ENCODE results near the gene KRTCAP3. TPM values are rescaled to one million over a fixed set of nuclear protein-coding genes. Genes with fewer than 3 reads are reported as not detected.

The KRTCAP3 gene
- total and polyA plus RNA-seq, 9 of the 15 experiments (the other 6 are each of a cell fraction or from before 2014, with no cell fraction given), result 0.24 to 1.4 (median 0.73) TPM

- TF ChIP-seq CTCF (IDR thresholded peaks at IDR 0.05 in 2 of 3, conservative IDR thresholded peaks at IDR 0.05 in 1 of 3; ENCODE audit: insufficient read depth in 2 of 3, low read depth in 1 of 3, low read length in 3 of 3) (peak in 1 of 3 experiments; percentile 9; a peak in 1 of 6 replicates), NCOA6 (IDR thresholded peaks at IDR 0.05) (no peak; the same call in 1 of the 2 replicates), CTCFL (IDR thresholded peaks at IDR 0.05; ENCODE audit: borderline replicate concordance, insufficient read depth, low read depth, low read length, poor library complexity, severe bottlenecking) (no peak), ZBTB49 (CRISPR knock-in tag; IDR thresholded peaks at IDR 0.05; ENCODE audit: borderline replicate concordance) (no peak), MAFF (IDR thresholded peaks at IDR 0.05; ENCODE audit: low read length) (no peak), MEIS2 (IDR thresholded peaks at IDR 0.05; ENCODE audit: partially characterized antibody) (peak; percentile 95), IRF2 (CRISPR knock-in tag; IDR thresholded peaks at IDR 0.05) (no peak), ZC3H8 (IDR thresholded peaks at IDR 0.05) (no peak)
- TF ChIP-seq, protein P1, sequence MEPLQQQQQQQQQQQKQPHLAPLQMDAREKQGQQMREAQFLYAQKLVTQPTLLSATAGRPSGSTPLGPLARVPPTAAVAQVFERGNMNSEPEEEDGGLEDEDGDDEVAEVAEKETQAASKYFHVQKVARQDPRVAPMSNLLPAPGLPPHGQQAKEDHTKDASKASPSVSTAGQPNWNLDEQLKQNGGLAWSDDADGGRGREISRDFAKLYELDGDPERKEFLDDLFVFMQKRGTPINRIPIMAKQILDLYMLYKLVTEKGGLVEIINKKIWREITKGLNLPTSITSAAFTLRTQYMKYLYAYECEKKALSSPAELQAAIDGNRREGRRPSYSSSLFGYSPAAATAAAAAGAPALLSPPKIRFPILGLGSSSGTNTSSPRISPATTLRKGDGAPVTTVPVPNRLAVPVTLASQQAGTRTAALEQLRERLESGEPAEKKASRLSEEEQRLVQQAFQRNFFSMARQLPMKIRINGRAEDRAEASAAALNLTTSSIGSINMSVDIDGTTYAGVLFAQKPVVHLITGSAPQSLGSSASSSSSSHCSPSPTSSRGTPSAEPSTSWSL (CRISPR knock-in tag; IDR thresholded peaks at IDR 0.05; ENCODE audit: borderline replicate concordance), result no peak
- TF ChIP-seq, protein P2, sequence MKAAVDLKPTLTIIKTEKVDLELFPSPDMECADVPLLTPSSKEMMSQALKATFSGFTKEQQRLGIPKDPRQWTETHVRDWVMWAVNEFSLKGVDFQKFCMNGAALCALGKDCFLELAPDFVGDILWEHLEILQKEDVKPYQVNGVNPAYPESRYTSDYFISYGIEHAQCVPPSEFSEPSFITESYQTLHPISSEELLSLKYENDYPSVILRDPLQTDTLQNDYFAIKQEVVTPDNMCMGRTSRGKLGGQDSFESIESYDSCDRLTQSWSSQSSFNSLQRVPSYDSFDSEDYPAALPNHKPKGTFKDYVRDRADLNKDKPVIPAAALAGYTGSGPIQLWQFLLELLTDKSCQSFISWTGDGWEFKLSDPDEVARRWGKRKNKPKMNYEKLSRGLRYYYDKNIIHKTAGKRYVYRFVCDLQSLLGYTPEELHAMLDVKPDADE (conservative IDR thresholded peaks at IDR 0.05; ENCODE audit: control insufficient read depth, low read depth, low read length), result peak; percentile 78
Measured at GRCh38 chr2:27489498-27490397, 47.6 kb downstream of the KRTCAP3 start, which contains the start of gene IFT172 (continued).
